GM19372 (cell line): ENCODE data around the gene RCBTB2.
"Not testable (repeated sequence)": the region's sequence is repeated elsewhere in the genome, so short reads cannot be mapped to it uniquely, and the experiment has no call there.

Experiments used
- ATAC-seq: cut with Tn5 transposase; IDR thresholded peaks from one replicate; pipeline ENCODE4 v1.9.1; 2021; ENCODE audit warnings: mild to moderate bottlenecking, low read depth, moderate library complexity; ENCODE audit not compliant: unreplicated experiment

RCBTB2 gene

GRCh38 chr13:48532506-48533499 is at the start of gene RCBTB2:
Gene RCBTB2, minus strand, starts transcription at chr13:48533080. Its CDS starts 11,141 bp downstream, at chr13:48521939.
- peak; percentile 78 for ATAC-seq

DNA sequence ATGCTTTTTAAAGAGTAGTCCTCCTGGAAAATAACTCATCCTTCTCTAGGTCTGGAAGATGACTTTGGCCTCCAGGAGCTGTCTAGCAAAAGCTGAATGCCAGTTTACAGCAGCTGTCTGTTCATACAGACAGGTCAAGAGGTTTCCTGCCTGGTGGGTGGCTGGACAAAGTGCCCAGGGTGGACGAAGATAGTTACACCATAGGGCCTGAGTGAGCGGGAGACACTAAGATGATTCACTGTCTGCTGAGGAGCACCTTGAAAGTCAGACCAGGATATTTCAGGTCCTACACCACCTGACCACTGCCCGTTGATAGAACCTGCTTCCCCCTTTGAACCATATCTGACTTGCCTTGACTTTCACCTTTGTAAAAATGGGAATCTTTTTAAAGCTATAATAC is 49.2 kb upstream of the RCBTB2 start:
- ATAC-seq = no peak

DNA sequence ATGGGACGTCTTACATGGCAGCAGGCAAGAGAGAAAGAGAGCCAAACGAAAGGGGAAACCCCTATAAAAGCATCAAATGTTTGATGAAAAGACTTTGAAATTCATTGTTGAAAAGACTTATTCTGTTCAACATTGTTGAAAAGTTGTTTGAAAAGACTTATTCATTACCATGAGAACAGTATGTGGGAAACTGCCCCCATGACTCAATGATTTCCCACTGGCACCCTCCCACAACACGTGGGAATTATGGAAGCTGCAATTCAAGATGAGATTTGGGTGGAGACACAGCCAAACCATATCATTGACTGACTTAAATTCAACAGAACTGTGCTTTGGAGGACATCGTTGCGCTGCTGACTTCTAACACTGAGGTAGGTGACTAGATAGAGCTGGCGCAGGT is 48.0 kb upstream of the RCBTB2 start:
- no peak for ATAC-seq

DNA sequence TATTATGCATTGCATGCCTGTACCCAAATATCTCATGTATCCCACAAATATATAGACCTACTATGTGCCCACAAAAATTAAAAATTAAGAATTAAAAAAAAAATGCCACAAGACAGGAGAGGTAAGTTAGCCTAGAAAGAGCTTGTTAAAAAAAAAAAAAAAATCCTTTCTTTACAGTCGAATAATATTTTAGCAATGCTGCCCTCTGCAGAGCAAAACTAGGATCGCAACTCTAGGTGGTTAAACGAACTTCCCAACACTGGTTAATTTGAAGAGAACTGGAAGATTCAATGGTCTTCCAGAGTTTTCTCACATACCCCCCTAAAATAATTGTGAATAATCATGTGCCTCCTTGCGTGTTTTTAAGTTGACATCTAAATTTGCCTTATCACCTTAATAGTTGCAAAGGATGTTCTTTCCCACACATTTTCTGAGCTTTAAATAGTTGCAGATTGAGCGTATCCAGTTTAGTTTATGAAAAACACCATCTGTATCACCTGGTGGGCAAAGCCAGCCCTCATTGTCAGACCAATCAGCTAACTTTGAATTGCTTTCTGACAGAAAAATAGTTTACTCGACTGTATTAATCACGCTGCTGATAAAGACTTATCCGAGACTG is 47.4 kb upstream of the RCBTB2 start:
- no peak for ATAC-seq

DNA sequence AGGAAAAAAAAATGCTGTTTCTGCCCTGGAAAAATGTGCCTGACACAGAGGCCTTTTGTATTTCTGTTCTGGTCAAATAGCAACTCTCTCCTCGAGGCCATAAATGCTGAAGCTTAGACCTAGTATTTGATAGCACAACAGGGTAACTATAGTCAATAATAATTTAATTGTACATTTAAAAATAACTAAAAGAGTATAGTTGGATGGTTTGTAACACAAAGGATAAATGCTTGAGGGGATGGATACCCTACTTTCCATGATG is 47.0 kb upstream of the RCBTB2 start:
- ATAC-seq = not testable (repeated sequence)

DNA sequence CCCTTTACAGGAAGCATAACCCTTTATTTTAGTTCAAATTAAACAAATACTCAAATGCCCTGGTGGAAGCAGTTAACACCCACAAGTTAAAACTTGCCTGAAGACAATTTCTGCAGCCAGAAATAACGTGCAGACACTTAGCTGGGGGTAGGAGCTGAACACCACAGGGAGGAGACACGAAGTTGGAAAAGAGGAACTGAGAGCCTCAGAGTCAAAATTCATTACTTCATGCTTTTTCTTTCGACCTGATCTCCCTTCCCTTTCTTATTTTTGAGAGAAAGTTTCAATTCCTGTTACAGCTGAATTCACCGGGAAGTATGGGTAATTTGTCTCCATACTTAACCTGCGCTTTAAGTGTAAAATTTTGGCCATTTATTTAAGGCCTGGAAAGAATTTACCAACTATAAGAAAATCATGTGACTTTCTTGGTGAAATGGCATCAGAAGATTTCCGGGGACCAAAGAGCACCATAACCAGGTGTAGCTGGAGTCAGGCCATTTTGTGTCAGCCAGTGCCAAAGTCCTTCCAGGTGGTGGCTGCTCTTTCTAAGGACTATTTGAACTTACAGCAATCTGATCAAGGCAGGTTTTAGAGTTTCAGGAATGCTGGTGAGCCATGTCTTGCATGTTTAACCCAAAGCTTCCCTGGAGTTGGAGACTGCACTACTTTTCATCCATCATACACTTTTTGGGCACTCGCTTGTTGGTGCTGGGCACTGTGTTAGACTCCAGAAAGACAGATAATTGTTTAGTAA is 46.5 kb upstream of the RCBTB2 start:
- peak; percentile 76 for ATAC-seq

- peak; percentile 55 for ATAC-seq
These were observed 45.8 kb upstream of the RCBTB2 start for GRCh38 chr13:48578516-48579164.

DNA sequence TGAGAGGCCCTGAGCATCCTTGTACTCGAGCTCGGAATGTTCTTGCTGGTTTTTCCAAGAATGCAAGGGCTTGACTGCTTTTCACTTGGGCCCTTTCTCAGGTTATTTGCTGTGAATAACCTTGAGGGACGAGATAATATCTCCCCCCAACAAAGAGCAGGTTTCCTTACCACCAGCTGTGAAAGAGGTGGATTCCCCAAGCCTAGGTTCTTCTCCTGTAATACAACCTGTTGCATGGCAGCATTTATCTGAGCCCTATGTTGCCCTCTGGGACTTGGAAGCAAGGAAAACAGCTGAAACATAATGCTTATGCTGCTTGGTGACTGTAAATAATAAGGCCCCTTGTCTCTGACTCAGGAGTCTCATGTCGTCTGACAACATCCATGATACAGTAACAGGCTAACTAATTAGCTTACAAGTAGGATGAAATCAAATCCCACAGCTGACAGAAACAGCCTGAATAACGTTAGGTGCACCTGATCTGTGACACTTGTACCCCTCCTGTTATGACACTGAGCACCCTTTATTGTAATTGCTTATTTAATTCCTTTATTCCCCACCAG is 43.6 kb upstream of the RCBTB2 start:
- ATAC-seq = no peak

GRCh38 chr13:48575031-48575430 is 42.2 kb upstream of the RCBTB2 start:
- no peak for ATAC-seq

GRCh38 chr13:48574041-48574796 is 41.3 kb upstream of the RCBTB2 start:
- ATAC-seq = no peak

- no peak for ATAC-seq
These were observed 40.5 kb upstream of the RCBTB2 start for GRCh38 chr13:48573213-48574007.

GRCh38 chr13:48571126-48571913 is 38.4 kb upstream of the RCBTB2 start:
- no peak for ATAC-seq

GRCh38 chr13:48570216-48570828 is 37.4 kb upstream of the RCBTB2 start:
- ATAC-seq = no peak

DNA sequence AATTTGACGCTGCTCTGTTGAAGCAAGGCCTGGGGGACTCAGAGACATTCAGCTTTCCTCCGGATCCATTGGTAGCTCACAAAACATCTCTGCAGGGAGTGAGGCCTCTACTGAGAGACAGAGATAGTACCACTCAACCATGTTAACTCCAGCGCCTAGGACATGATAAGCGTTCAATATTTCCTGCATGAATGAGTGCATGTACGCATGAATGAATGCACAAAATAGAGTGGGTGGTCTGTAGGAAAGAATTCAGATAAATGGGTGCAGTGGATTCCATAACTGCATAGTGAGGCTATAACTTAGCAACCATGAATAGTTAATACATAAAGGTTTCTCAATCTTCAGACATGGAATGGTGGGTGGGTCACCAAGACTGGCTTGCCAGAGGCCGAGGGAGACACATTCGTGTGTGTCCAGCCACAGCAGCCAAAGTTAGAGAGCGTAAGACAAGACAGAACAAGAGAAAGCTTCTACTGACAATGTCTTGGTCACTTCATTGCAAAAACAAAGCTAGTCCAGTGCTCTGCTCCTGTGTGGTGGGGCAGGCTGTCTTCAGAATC is 36.3 kb upstream of the RCBTB2 start:
- ATAC-seq = no peak

DNA sequence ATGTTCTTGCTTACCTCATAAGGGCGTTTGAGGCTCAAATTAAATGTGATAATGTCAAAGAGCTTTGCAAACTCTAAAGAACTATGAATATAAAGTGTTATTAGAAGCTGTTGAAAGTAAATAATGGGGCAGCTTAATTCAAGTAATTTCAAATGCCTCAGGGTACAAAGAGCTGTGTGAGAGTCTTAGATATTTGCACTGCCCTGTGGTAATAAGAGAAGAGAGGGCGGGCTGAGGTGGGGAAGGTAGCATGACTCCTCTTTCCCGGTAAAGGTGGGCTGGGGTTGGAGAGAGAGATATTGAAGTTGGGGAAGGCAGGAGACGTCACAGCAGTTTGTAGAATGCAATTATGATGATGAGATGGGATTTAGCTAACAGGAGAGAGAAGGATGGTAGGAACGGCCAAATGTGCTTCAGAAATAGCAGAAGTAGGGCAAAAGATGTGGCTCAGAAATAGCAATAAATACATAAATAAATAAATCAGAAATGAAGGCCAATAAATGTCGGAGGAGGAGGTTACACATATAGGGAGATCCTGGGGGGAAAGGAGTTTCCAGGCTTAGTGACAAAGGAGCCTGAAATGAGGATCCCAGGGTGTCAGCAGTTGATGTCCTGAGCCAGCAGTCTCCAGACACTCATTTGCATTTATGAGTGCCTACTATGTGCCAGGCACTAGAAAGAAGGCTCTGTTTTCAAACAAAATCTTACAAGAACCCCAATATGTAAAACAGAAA is 35.7 kb upstream of the RCBTB2 start:
- ATAC-seq = no peak

GRCh38 chr13:48567515-48568369 is 34.9 kb upstream of the RCBTB2 start:
- ATAC-seq = no peak
